ENCODE results near the gene PRMT3.
"Not testable (repeated sequence)": the region's sequence is repeated elsewhere in the genome, so short reads cannot be mapped to it uniquely, and the experiment has no call there.

Gene PRMT3

GRCh38 chr11:20467487-20468185 is 80.1 kb downstream of the PRMT3 start:
- DNase-seq (ENCODE audit: low read depth) = no peak
- TF ChIP-seq CTCF (IDR thresholded peaks at IDR 0.05; ENCODE audit: low read depth, low read length, missing control alignments) = no peak
- H3K4me3 ChIP-seq (ENCODE audit: low read depth, low read length) = no peak overlapping the region

GRCh38 chr11:20470348-20470747 is 82.8 kb downstream of the PRMT3 start:
- no peak for DNase-seq (ENCODE audit: low read depth)
- no peak overlapping the region for H3K4me3 ChIP-seq (ENCODE audit: low read depth, low read length)
- no peak for TF ChIP-seq CTCF (IDR thresholded peaks at IDR 0.05; ENCODE audit: low read depth, low read length, missing control alignments)

- DNase-seq (ENCODE audit: low read depth); H3K4me3 ChIP-seq (ENCODE audit: low read depth, low read length): not testable (repeated sequence)
Observed at GRCh38 chr11:20471929-20472328, 84.4 kb downstream of the PRMT3 start.

GRCh38 chr11:20474176-20474881 is 86.8 kb downstream of the PRMT3 start:
- no peak overlapping the region for H3K4me3 ChIP-seq (ENCODE audit: low read depth, low read length)
- no peak for DNase-seq (ENCODE audit: low read depth)
- no peak for TF ChIP-seq CTCF (IDR thresholded peaks at IDR 0.05; ENCODE audit: low read depth, low read length, missing control alignments)

- no peak for DNase-seq (ENCODE audit: low read depth)
- TF ChIP-seq CTCF (IDR thresholded peaks at IDR 0.05; ENCODE audit: low read depth, low read length, missing control alignments) = no peak
- no peak overlapping the region for H3K4me3 ChIP-seq (ENCODE audit: low read depth, low read length)
Observed at GRCh38 chr11:20474882-20475517, 87.5 kb downstream of the PRMT3 start.

- no peak overlapping the region for H3K4me3 ChIP-seq (ENCODE audit: low read depth, low read length)
- DNase-seq (ENCODE audit: low read depth) = no peak
- no peak for TF ChIP-seq CTCF (IDR thresholded peaks at IDR 0.05; ENCODE audit: low read depth, low read length, missing control alignments)
Observed at GRCh38 chr11:20477418-20478090, 90.0 kb downstream of the PRMT3 start.

GRCh38 chr11:20479513-20479912 is 92.0 kb downstream of the PRMT3 start:
- H3K4me3 ChIP-seq (ENCODE audit: low read depth, low read length) = no peak overlapping the region
- no peak for DNase-seq (ENCODE audit: low read depth)
- no peak for TF ChIP-seq CTCF (IDR thresholded peaks at IDR 0.05; ENCODE audit: low read depth, low read length, missing control alignments)

Measured in GM12864 (cell line).